Measurements from ENCODE around the gene OR14A16. TPM values are rescaled to one million over a fixed set of nuclear protein-coding genes. Genes with fewer than 3 reads are reported as not detected.

OR14A16 gene
- total RNA-seq, 3 donors from 2014 or later, result not detected

- no peaks in the 10 kb centered on the region for H3K36me3 ChIP-seq
- no peak for TF ChIP-seq CTCF (IDR thresholded peaks at IDR 0.05)
- TF ChIP-seq POLR2A (IDR thresholded peaks at IDR 0.05), result no peak
- no peak for TF ChIP-seq POLR2AphosphoS5 (IDR thresholded peaks at IDR 0.05)
- no peaks in the 10 kb centered on the region for H3K4me1 ChIP-seq
- H3K27me3 ChIP-seq, result no peaks in the 10 kb centered on the region
- no peak for DNase-seq (ENCODE audit: low spot score in 2 of 2)
- no peak overlapping the region for H3K4me3 ChIP-seq
- peaks cover 0 to under 1% of the 10 kb centered on the region in 2 donors for H3K9me3 ChIP-seq
- intact Hi-C loops (cut with DNase I; ENCODE audit: low total_unique reads), result no loop called here
- no peak overlapping the region for H3K27ac ChIP-seq
Measured at GRCh38 chr1:247797518-247797917, 26.4 kb downstream of the OR14A16 start.

- intact Hi-C loops (cut with DNase I; ENCODE audit: low total_unique reads), result no loop called here
- no peaks in the 10 kb centered on the region for H3K36me3 ChIP-seq
- TF ChIP-seq POLR2AphosphoS5 (IDR thresholded peaks at IDR 0.05) (no peak), CTCF (IDR thresholded peaks at IDR 0.05) (no peak), POLR2A (IDR thresholded peaks at IDR 0.05) (no peak)
- no peaks in the 10 kb centered on the region for H3K27me3 ChIP-seq
- no peak for DNase-seq (ENCODE audit: low spot score in 2 of 2)
- no peaks in the 10 kb centered on the region for H3K4me1 ChIP-seq
- peaks cover 0 to 6% of the 10 kb centered on the region in 2 donors for H3K9me3 ChIP-seq
- no peak overlapping the region for H3K27ac ChIP-seq
- H3K4me3 ChIP-seq, result no peak overlapping the region
Measured at GRCh38 chr1:247769603-247770002, 54.3 kb downstream of the OR14A16 start.

Other genes starting within 250 kb of the OR14A16 start
- not detected for gene OR2G2, start 235.8 kb downstream of the OR14A16 start, total RNA-seq
- gene OR2G3, start 218.5 kb downstream of the OR14A16 start, total RNA-seq, result not detected
- gene OR13G1, start 144.4 kb downstream of the OR14A16 start, total RNA-seq, result not detected
- gene OR6F1, start 107.5 kb downstream of the OR14A16 start, total RNA-seq, result not detected
- gene OR14K1, start 85.5 kb downstream of the OR14A16 start, total RNA-seq, result 1 to 10 TPM in 2 of 3 donors, not detected in 1; 1.0 to 1.3 TPM
- gene OR14A2, start 76.0 kb downstream of the OR14A16 start, total RNA-seq, result not detected
- not detected for gene OR1C1, start 63.6 kb downstream of the OR14A16 start, total RNA-seq
- not detected for gene OR11L1, start 17.8 kb upstream of the OR14A16 start, total RNA-seq
- gene TRIM58, start 33.1 kb upstream of the OR14A16 start, total RNA-seq, result 1 to 10 TPM in 2 of 3 donors, under 1 TPM in 1; 0.32 to 4.6 (median 1.0) TPM
- gene OR2W3, start 71.5 kb upstream of the OR14A16 start, total RNA-seq, result 1 to 10 TPM in 1 of 3 donors, not detected in 2; 3.6 TPM
- not detected for gene OR2T8, start 96.1 kb upstream of the OR14A16 start, total RNA-seq
- not detected for gene OR2AJ1, start 100.8 kb upstream of the OR14A16 start, total RNA-seq
- gene OR2L8, start 124.7 kb upstream of the OR14A16 start, total RNA-seq, result 1 to 10 TPM in 1 of 3 donors, under 1 TPM in 1, not detected in 1; 0.73 to 1.3 TPM
- gene OR2AK2, start 141.1 kb upstream of the OR14A16 start, total RNA-seq, result under 1 TPM in 1 of 3 donors, not detected in 2; 0.44 TPM
- under 1 TPM in 2 of 3 donors, not detected in 1; 0.44 to 0.66 TPM for gene OR2L5, start 189.5 kb upstream of the OR14A16 start, total RNA-seq
- under 1 TPM in 2 of 3 donors, not detected in 1; 0.66 to 0.73 TPM for gene OR2L2, start 206.0 kb upstream of the OR14A16 start, total RNA-seq
- under 1 TPM in 2 of 3 donors, not detected in 1; 0.15 to 0.33 TPM for gene OR2L3, start 222.7 kb upstream of the OR14A16 start, total RNA-seq